HCT116 (cell line): Measurements from ENCODE around the gene ABTB2. TPM values are rescaled to one million over a fixed set of nuclear protein-coding genes. Genes with fewer than 3 reads are reported as not detected.

Source experiments
- ATAC-seq: fragments of 200-7000 bp; cut with Tn5 transposase; 2 replicates; pipeline ENCODE4 v1.9.1; 2020; ENCODE audit warnings: mild to moderate bottlenecking, moderate library complexity
- BruUV-seq: library from RNA; stranded (reverse); fragments of 400-500 nt; replicated peaks from 2 replicates; lab custom pipeline; 2021; lab: Mats Ljungman, UMichigan
- CTCF ChIA-PET: fragments of 300-600 bp; sonication (Branson Sonifier 250); formaldehyde crosslinking; loops from one replicate; lab custom pipeline; 2021; ENCODE audit warnings: antibody characterized with exemption; lab: Charles Lee
- POLR2A ChIA-PET: fragments of 300-600, 350-600 bp; sonication (Branson Sonifier 250); formaldehyde crosslinking; loops from one replicate; lab custom pipeline; 2021; ENCODE audit warnings: antibody characterized with exemption; lab: Charles Lee
- RAD21 ChIA-PET, 2 experiments: fragments of 300-600 bp; sonication (Branson Sonifier 250); formaldehyde crosslinking; loops; one replicate each; lab custom pipeline; 2023; ENCODE audit warnings: low total read pairs in 2 of 2; ENCODE audit not compliant: uncharacterized antibody in 2 of 2, unreplicated experiment in 2 of 2, low non-redundant PET in 1 of 2; lab: Charles Lee
- DNase-seq: peaks from one replicate; pipeline ENCODE4 v3.0.0-alpha.2; 2010; ENCODE audit warnings: low read depth, low spot score
- H2AFZ ChIP-seq: fragments of 200-600 bp; shearing (Covaris generic), sonication (generic); 2 replicates; pipeline ENCODE4 v1.6.1; 2017; ENCODE audit warnings: low read depth, mixed run types, mixed read lengths, antibody characterized with exemption, low read length; ENCODE audit not compliant: poor library complexity, severe bottlenecking
- H3K27ac ChIP-seq: 2 replicates; pipeline ENCODE4 v1.5.1; 2012; ENCODE audit warnings: low read depth, low read length
- H3K27me3 ChIP-seq: fragments of 200-600 bp; sonication (generic); 2 replicates; pipeline ENCODE4 v1.6.1; 2016; ENCODE audit warnings: mixed run types, low read length, mixed read lengths; ENCODE audit not compliant: insufficient read depth
- H3K36me3 ChIP-seq, 2 experiments: fragments of 200-500 bp in 1 of 2; fragments of 200-600 bp in 1 of 2; sonication (Bioruptor generic) in 1 of 2; sonication (generic) in 1 of 2; 2 replicates each; pipeline versions ENCODE4 v1.5.1 to v1.6.1; 2014 to 2016; ENCODE audit warnings: low read length in 2 of 2, inconsistent platforms in 1 of 2, mixed read lengths in 1 of 2, mixed run types in 1 of 2; ENCODE audit not compliant: insufficient read depth in 2 of 2, control insufficient read depth in 1 of 2
- H3K4me1 ChIP-seq, 2 experiments: fragments of 200-600 bp in 1 of 2; sonication (generic) in 1 of 2; 2 replicates each; pipeline versions ENCODE4 v1.5.1 to v1.6.1; 2012 to 2017; ENCODE audit warnings: low read length in 2 of 2, inconsistent platforms in 1 of 2, mild to moderate bottlenecking in 1 of 2, mixed read lengths in 1 of 2, mixed run types in 1 of 2, moderate library complexity in 1 of 2; ENCODE audit not compliant: insufficient read depth in 2 of 2, control insufficient read depth in 1 of 2
- H3K4me2 ChIP-seq: fragments of 200-600 bp; sonication (generic); 2 replicates; pipeline ENCODE4 v1.6.1; 2017; ENCODE audit warnings: mixed run types, low read length, mixed read lengths
- H3K4me3 ChIP-seq, 2 experiments: fragments of 200-600 bp in 1 of 2; sonication (generic) in 1 of 2; replicated peaks in 1 of 2; 2 replicates each; pipeline ENCODE4 v1.5.1; 2011 to 2016; ENCODE audit warnings: low read length in 2 of 2, control low read depth in 1 of 2, low read depth in 1 of 2, mild to moderate bottlenecking in 1 of 2, mixed read lengths in 1 of 2, mixed run types in 1 of 2
- H3K79me2 ChIP-seq: fragments of 200-600 bp; sonication (generic); 2 replicates; pipeline ENCODE4 v1.6.1; 2017; ENCODE audit warnings: mild to moderate bottlenecking, mixed run types, low read length, moderate library complexity, mixed read lengths; ENCODE audit not compliant: insufficient read depth
- H3K9ac ChIP-seq: fragments of 200-600 bp; sonication (generic); 2 replicates; pipeline ENCODE4 v1.6.1; 2016; ENCODE audit warnings: low read length, mixed read lengths
- H3K9me2 ChIP-seq: fragments of 200-600 bp; sonication (generic), shearing (Covaris generic); 2 replicates; pipeline ENCODE4 v1.6.1; 2017; ENCODE audit warnings: mixed run types, mild to moderate bottlenecking, moderate library complexity; ENCODE audit not compliant: insufficient read depth
- H3K9me3 ChIP-seq, 2 experiments: fragments of 200-500 bp in 1 of 2; fragments of 200-600 bp in 1 of 2; sonication (Bioruptor generic) in 1 of 2; sonication (generic) in 1 of 2; 2 replicates each; pipeline ENCODE4 v1.6.1; 2014 to 2017; ENCODE audit warnings: low read length in 2 of 2, mixed read lengths in 2 of 2, inconsistent platforms in 1 of 2, low read depth in 1 of 2, mild to moderate bottlenecking in 1 of 2, mixed run types in 1 of 2, moderate library complexity in 1 of 2; ENCODE audit not compliant: control insufficient read depth in 1 of 2, insufficient read depth in 1 of 2
- H4K20me1 ChIP-seq: fragments of 200-600 bp; sonication (generic), shearing (Covaris generic); 2 replicates; pipeline ENCODE4 v1.6.1; 2017; ENCODE audit warnings: mixed run types, mild to moderate bottlenecking, moderate library complexity; ENCODE audit not compliant: insufficient read depth
- ATF3 ChIP-seq: IDR thresholded peaks from 2 replicates; pipeline ENCODE4 v1.6.1; 2012
- CBX3 ChIP-seq: IDR thresholded peaks from 2 replicates; pipeline ENCODE4 v1.6.1; 2012; ENCODE audit warnings: low read depth
- CEBPB ChIP-seq: IDR thresholded peaks from 2 replicates; pipeline ENCODE4 v1.6.1; 2012; ENCODE audit warnings: low read depth
- CTCF ChIP-seq, 3 experiments: fragments of 200-600 bp in 1 of 3; sonication (generic) in 1 of 3; IDR thresholded peaks in 2 of 3; conservative IDR thresholded peaks in 1 of 3; 2 replicates each; pipeline ENCODE4 v1.5.1; 2012 to 2017; ENCODE audit warnings: low read depth in 2 of 3, low read length in 2 of 3, antibody characterized with exemption in 1 of 3, borderline replicate concordance in 1 of 3, control low read depth in 1 of 3, mild to moderate bottlenecking in 1 of 3, mixed read lengths in 1 of 3, mixed run types in 1 of 3, moderate library complexity in 1 of 3; ENCODE audit not compliant: insufficient read depth in 1 of 3
- EGR1 ChIP-seq: IDR thresholded peaks from 2 replicates; pipeline ENCODE4 v1.6.1; 2012; ENCODE audit warnings: low read depth
- ELF1 ChIP-seq: IDR thresholded peaks from 2 replicates; pipeline ENCODE4 v1.6.1; 2012; ENCODE audit warnings: low read depth, borderline replicate concordance
- EZH2 ChIP-seq: fragments of 200-600 bp; sonication (generic); IDR thresholded peaks from 2 replicates; pipeline ENCODE4 v1.6.1; 2017; ENCODE audit warnings: antibody characterized with exemption, mixed run types
- FOSL1 ChIP-seq: IDR thresholded peaks from 2 replicates; pipeline ENCODE4 v1.6.1; 2012; ENCODE audit warnings: low read depth
- JUND ChIP-seq: IDR thresholded peaks from 2 replicates; pipeline ENCODE4 v1.6.1; 2012
- POLR2A ChIP-seq: IDR thresholded peaks from 2 replicates; pipeline ENCODE4 v1.7.0; 2011; ENCODE audit warnings: borderline replicate concordance; ENCODE audit not compliant: insufficient read depth, insufficient read length; ENCODE audit errors: extremely low read depth
- RAD21 ChIP-seq: IDR thresholded peaks from 2 replicates; pipeline ENCODE4 v1.6.1; 2012; ENCODE audit warnings: low read depth, mild to moderate bottlenecking
- REST ChIP-seq: IDR thresholded peaks from 2 replicates; pipeline ENCODE4 v1.6.1; 2012; ENCODE audit warnings: low read depth
- SIN3A ChIP-seq: IDR thresholded peaks from 2 replicates; pipeline ENCODE4 v1.6.1; 2012; ENCODE audit warnings: low read depth
- SRF ChIP-seq: IDR thresholded peaks from 2 replicates; pipeline ENCODE4 v1.6.1; 2012; ENCODE audit warnings: low read depth
- TCF7L2 ChIP-seq: IDR thresholded peaks from 2 replicates; pipeline ENCODE4 v1.7.0; 2011; ENCODE audit warnings: borderline replicate concordance, inconsistent platforms; ENCODE audit not compliant: insufficient read depth, insufficient read length; ENCODE audit errors: extremely low read depth
- YY1 ChIP-seq: IDR thresholded peaks from 2 replicates; pipeline ENCODE4 v1.6.1; 2011; ENCODE audit warnings: low read length, low read depth, moderate library complexity, mild to moderate bottlenecking; ENCODE audit not compliant: insufficient replicate concordance; ENCODE audit errors: extremely low read depth
- ZBTB33 ChIP-seq: IDR thresholded peaks from 2 replicates; pipeline ENCODE4 v1.6.1; 2011; ENCODE audit warnings: mild to moderate bottlenecking, low read length, moderate library complexity; ENCODE audit not compliant: insufficient replicate concordance; ENCODE audit errors: extremely low read depth
- ZFX ChIP-seq: fragments of 450-650 bp; IDR thresholded peaks from 2 replicates; pipeline ENCODE4 v1.6.1; 2017
- ZNF274 ChIP-seq: fragments of 200-500 bp; sonication (Bioruptor generic); IDR thresholded peaks from 2 replicates; pipeline ENCODE4 v1.6.1; 2014; ENCODE audit warnings: mild to moderate bottlenecking, low read depth, low read length, inconsistent platforms
- intact Hi-C: fragments of 100-400 bp; cut with micrococcal nuclease; formaldehyde crosslinking; loops from 2 replicates; pipeline ENCODE4 v1.10.0; 2022
- total RNA-seq: library from RNA; stranded (reverse); gene quantifications from one replicate; pipeline ENCODE4 v1.2.1, GENCODE V29; 2021; ENCODE audit not compliant: unreplicated experiment

ABTB2 gene
- total RNA-seq, 1 experiment from 2014 or later = 6.8 TPM

GRCh38 chr11:34308049-34308912 is 49.5 kb downstream of the ABTB2 start:
- peak overlapping the region; percentile 39 for H3K4me2 ChIP-seq
- no peak for TF ChIP-seq ZBTB33
- peak; percentile 46 for TF ChIP-seq JUND
- TF ChIP-seq ZNF274 = no peak
- peak; percentile 58 for TF ChIP-seq FOSL1
- TF ChIP-seq EZH2 = no peak
- TF ChIP-seq EGR1 = peak; percentile 58; the same call in 1 of the 2 replicates
- TF ChIP-seq CTCF (IDR thresholded peaks at IDR 0.05 in 2 of 3, conservative IDR thresholded peaks at IDR 0.05 in 1 of 3; ENCODE audit: borderline replicate concordance in 1 of 3, insufficient read depth in 1 of 3, low read depth in 2 of 3, low read length in 2 of 3) = no peak
- TF ChIP-seq POLR2A = no peak
- no peak for TF ChIP-seq TCF7L2
- no peak for TF ChIP-seq SIN3A
- no peak for TF ChIP-seq YY1
- no peak for TF ChIP-seq RAD21
- TF ChIP-seq ELF1 = no peak
- TF ChIP-seq REST = no peak
- TF ChIP-seq ATF3 = peak; percentile 51; the same call in 1 of the 2 replicates
- TF ChIP-seq SRF = no peak
- peak; percentile 23; the same call in 1 of the 2 replicates for TF ChIP-seq CBX3
- no peak for TF ChIP-seq ZFX
- 0 out of 2 replicates have a peak, but pooled peaks have one; percentile 37 for TF ChIP-seq CEBPB

More at GRCh38 chr11:34308049-34308912, 49.5 kb downstream of the ABTB2 start:
- Histone ChIP-seq H3K36me3 (no peaks in the 10 kb centered on the region), H2AFZ (no peak overlapping the region), H3K9me3 (no peaks in the 10 kb centered on the region), H4K20me1 (no peaks in the 10 kb centered on the region), H3K9ac (no peak overlapping the region), H3K9me2 (no peaks in the 10 kb centered on the region), H3K79me2 (no peaks in the 10 kb centered on the region), H3K27me3 (no peaks in the 10 kb centered on the region), H3K27ac (no peak overlapping the region), H3K4me1 (peaks cover 15 to 39% of the 10 kb centered on the region in 2 experiments), H3K4me3 (no peak overlapping the region)
- DNase-seq (peak; percentile 24), ATAC-seq (peak; percentile 76)
- ChIA-PET POLR2A (interaction anchor here (1.0 kb wide), 1 partner anchor 45 kb away, joined by 4 read pairs; no protein-coding TSS in a partner anchor), RAD21 (no interaction called here), CTCF (no interaction called here)
- intact Hi-C loops = no loop called here
- BruUV-seq = no TSS peak
